ENCODE results near the gene KCTD13. TPM values are rescaled to one million over a fixed set of nuclear protein-coding genes. Genes with fewer than 3 reads are reported as not detected.
"Not testable (repeated sequence)": the region's sequence is repeated elsewhere in the genome, so short reads cannot be mapped to it uniquely, and the experiment has no call there.

KCTD13 gene
- total RNA-seq, 1 experiment from 2014 or later = 18.3 TPM

GRCh38 chr16:29871822-29872546, 54.0 kb downstream of the KCTD13 start:
- Histone ChIP-seq H2AK5ac (ENCODE audit: insufficient read length, low read length) (no peak overlapping the region), H2BK5ac (ENCODE audit: insufficient read length, low read length) (no peak overlapping the region), H3K14ac (ENCODE audit: insufficient read depth, low read length) (no peak overlapping the region), H3K4me1 (ENCODE audit: insufficient read depth, low read length) (no peaks in the 10 kb centered on the region), H4K91ac (ENCODE audit: insufficient read length, low read depth, low read length) (no peak overlapping the region), H2BK12ac (ENCODE audit: insufficient read length, low read depth, low read length) (no peak overlapping the region), H3K56ac (ENCODE audit: insufficient read length, low read depth, low read length) (no peak overlapping the region), H4K8ac (replicated peaks; ENCODE audit: insufficient read length, low read depth, low read length) (no peak overlapping the region), H2AFZ (ENCODE audit: low read length) (no peak overlapping the region), H3K18ac (ENCODE audit: insufficient read length, low read depth, low read length) (no peak overlapping the region), H3K27ac (ENCODE audit: insufficient read length, low read depth, low read length) (no peak overlapping the region), H3K4ac (ENCODE audit: low read depth, low read length) (no peak overlapping the region), H3K79me2 (ENCODE audit: insufficient read depth, low read length) (no peaks in the 10 kb centered on the region), H3T11ph (ENCODE audit: low read length) (no peak overlapping the region), H2BK15ac (ENCODE audit: low read depth, low read length) (no peak overlapping the region), H3K27me3 (ENCODE audit: insufficient read depth, low read length) (no peaks in the 10 kb centered on the region), H3K23me2 (ENCODE audit: insufficient read length, low read depth, low read length, poor library complexity, severe bottlenecking) (peaks cover 7% of the 10 kb centered on the region), H3K4me2 (ENCODE audit: insufficient read depth, insufficient read length, low read length) (no peak overlapping the region), H3K9me3 (ENCODE audit: control insufficient read depth, low read depth, low read length) (no peaks in the 10 kb centered on the region), H4K5ac (ENCODE audit: insufficient read length, low read depth, low read length) (no peak overlapping the region), H3K79me1 (ENCODE audit: insufficient read depth, low read depth, low read length, poor library complexity, severe bottlenecking) (no peaks in the 10 kb centered on the region), H2BK120ac (ENCODE audit: low read depth, low read length, poor library complexity, severe bottlenecking) (no peak overlapping the region), H3K9ac (ENCODE audit: extremely low read depth, insufficient read length, low read length) (no peak overlapping the region), H4K20me1 (ENCODE audit: control insufficient read depth, insufficient read depth, insufficient read length) (no peaks in the 10 kb centered on the region), H3K23ac (ENCODE audit: insufficient read length, low read depth, low read length) (no peak overlapping the region), H2BK20ac (ENCODE audit: low read depth, low read length, poor library complexity, severe bottlenecking) (no peak overlapping the region)
- H3K36me3 Mint-ChIP-seq (ENCODE audit: insufficient read depth in 1 of 3, low read depth in 3 of 3) = peaks cover 0 to 13% (median 10%) of the 10 kb centered on the region in 3 experiments; a peak in 4 of 7 replicates
- TF ChIP-seq CTCF (conservative IDR thresholded peaks at IDR 0.05) = no peak
- no peak overlapping the region for H3K4me3 Mint-ChIP-seq
- peaks cover 5% of the 10 kb centered on the region for H3K27me3 Mint-ChIP-seq (ENCODE audit: low read depth)
- peaks cover 7 to 8% of the 10 kb centered on the region in 2 experiments for H3K4me1 Mint-ChIP-seq
- DNase-seq = no peak
- H3K27ac Mint-ChIP-seq = no peak overlapping the region
- no CpG with 5 or more reads among the region's 16 CpGs for WGBS (ENCODE audit: extremely low coverage, insufficient read length, low lambda C conversion rate)
- H3K9me3 Mint-ChIP-seq = no peaks in the 10 kb centered on the region; a peak in 1 of 5 replicates

GRCh38 chr16:29869067-29869466, 57.0 kb downstream of the KCTD13 start:
- not testable (repeated sequence) for H3K9ac ChIP-seq (ENCODE audit: extremely low read depth, insufficient read length, low read length); H3K4me1 Mint-ChIP-seq; DNase-seq; H3K23me2 ChIP-seq (ENCODE audit: insufficient read length, low read depth, low read length, poor library complexity, severe bottlenecking); H3K56ac ChIP-seq (ENCODE audit: insufficient read length, low read depth, low read length); H3K79me1 ChIP-seq (ENCODE audit: insufficient read depth, low read depth, low read length, poor library complexity, severe bottlenecking); H2BK20ac ChIP-seq (ENCODE audit: low read depth, low read length, poor library complexity, severe bottlenecking); H2AK5ac ChIP-seq (ENCODE audit: insufficient read length, low read length); H3K4ac ChIP-seq (ENCODE audit: low read depth, low read length); H4K5ac ChIP-seq (ENCODE audit: insufficient read length, low read depth, low read length); H3K27me3 Mint-ChIP-seq (ENCODE audit: low read depth); H3K79me2 ChIP-seq (ENCODE audit: insufficient read depth, low read length); H2BK12ac ChIP-seq (ENCODE audit: insufficient read length, low read depth, low read length); H2AFZ ChIP-seq (ENCODE audit: low read length); H4K91ac ChIP-seq (ENCODE audit: insufficient read length, low read depth, low read length); H3K4me3 Mint-ChIP-seq; H4K20me1 ChIP-seq (ENCODE audit: control insufficient read depth, insufficient read depth, insufficient read length); H2BK120ac ChIP-seq (ENCODE audit: low read depth, low read length, poor library complexity, severe bottlenecking); H3K9me3 Mint-ChIP-seq; H3K9me3 ChIP-seq (ENCODE audit: control insufficient read depth, low read depth, low read length); H3K18ac ChIP-seq (ENCODE audit: insufficient read length, low read depth, low read length); H3K4me1 ChIP-seq (ENCODE audit: insufficient read depth, low read length); H3K27me3 ChIP-seq (ENCODE audit: insufficient read depth, low read length); H3K14ac ChIP-seq (ENCODE audit: insufficient read depth, low read length); H3T11ph ChIP-seq (ENCODE audit: low read length); H3K4me2 ChIP-seq (ENCODE audit: insufficient read depth, insufficient read length, low read length); H2BK15ac ChIP-seq (ENCODE audit: low read depth, low read length); H3K27ac ChIP-seq (ENCODE audit: insufficient read length, low read depth, low read length); H4K8ac ChIP-seq (replicated peaks; ENCODE audit: insufficient read length, low read depth, low read length); H3K23ac ChIP-seq (ENCODE audit: insufficient read length, low read depth, low read length); H2BK5ac ChIP-seq (ENCODE audit: insufficient read length, low read length)
- Mint-ChIP-seq H3K27ac (peak overlapping the region in 1 of 3 experiments; percentile 46; a peak in 1 of 7 replicates), H3K36me3 (ENCODE audit: insufficient read depth in 1 of 3, low read depth in 3 of 3) (peaks cover 0 to 13% (median 6%) of the 10 kb centered on the region in 3 experiments; a peak in 4 of 7 replicates)
- WGBS (ENCODE audit: extremely low coverage, insufficient read length, low lambda C conversion rate) = no CpG with 5 or more reads among the region's 8 CpGs

Data from H9 (cell line).